ENCODE results near the gene TNFRSF21. TPM values are rescaled to one million over a fixed set of nuclear protein-coding genes. Genes with fewer than 3 reads are reported as not detected.

Gene TNFRSF21
- total RNA-seq, 2 donors from 2014 or later, result 7.4 to 12.1 TPM

GRCh38 chr6:47221565-47221964, 88.1 kb downstream of the TNFRSF21 start:
- H3K27ac ChIP-seq, result no peak overlapping the region
- no peak for TF ChIP-seq CTCF (IDR thresholded peaks at IDR 0.05)
- H3K9me3 ChIP-seq, result no peaks in the 10 kb centered on the region
- H3K4me1 ChIP-seq, result no peaks in the 10 kb centered on the region
- no peak for DNase-seq (ENCODE audit: low spot score)
- H3K36me3 ChIP-seq, result no peaks in the 10 kb centered on the region
- H3K27me3 ChIP-seq, result no peaks in the 10 kb centered on the region
- no peak overlapping the region for H3K4me3 ChIP-seq

DNA sequence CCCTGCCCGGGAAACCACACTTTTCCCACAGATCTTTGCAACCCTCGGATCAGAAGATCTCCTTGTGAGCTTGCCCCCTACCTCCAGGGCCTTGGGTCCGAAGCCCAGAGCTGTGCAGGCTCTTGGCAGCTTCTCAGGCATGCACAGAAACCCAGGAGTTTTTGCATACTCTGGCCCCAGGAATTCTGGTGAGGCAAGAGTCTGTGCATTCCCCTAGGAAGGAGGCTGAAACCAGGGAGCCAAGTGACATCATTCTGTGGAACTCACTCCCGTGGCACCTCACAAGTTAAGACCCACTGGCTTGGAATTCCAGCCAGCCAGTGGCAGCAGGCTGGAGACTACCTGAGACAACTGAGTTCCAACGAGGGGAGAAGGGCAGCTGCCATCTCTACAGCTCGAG, 100.1 kb downstream of the TNFRSF21 start:
- H3K27me3 ChIP-seq, result no peaks in the 10 kb centered on the region
- H3K4me1 ChIP-seq, result no peaks in the 10 kb centered on the region
- H3K9me3 ChIP-seq, result no peaks in the 10 kb centered on the region
- no peaks in the 10 kb centered on the region for H3K36me3 ChIP-seq
- no peak for TF ChIP-seq CTCF (IDR thresholded peaks at IDR 0.05)
- no peak overlapping the region for H3K27ac ChIP-seq
- DNase-seq (ENCODE audit: low spot score), result no peak
- H3K4me3 ChIP-seq, result no peak overlapping the region

DNA sequence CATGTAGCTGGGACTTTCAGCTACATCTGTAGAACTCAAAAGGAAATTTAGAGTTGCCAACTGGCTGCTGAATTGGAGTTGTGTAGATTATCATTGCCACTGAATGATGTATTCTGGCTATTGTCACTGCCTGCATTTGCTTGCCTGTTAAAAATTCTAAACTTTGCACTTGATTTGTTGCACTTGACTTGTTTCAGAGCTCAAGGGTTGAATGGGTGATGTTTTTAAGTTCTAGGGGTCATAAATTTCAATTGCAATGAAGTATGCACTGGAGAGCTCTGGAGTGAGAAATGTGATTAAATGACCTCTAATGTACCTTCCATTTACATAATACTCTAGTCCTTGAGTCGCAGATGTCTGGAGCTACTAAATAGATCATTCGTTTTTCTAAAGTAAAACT, 102.4 kb downstream of the TNFRSF21 start:
- Histone ChIP-seq H3K27ac (no peak overlapping the region), H3K4me3 (no peak overlapping the region), H3K4me1 (no peaks in the 10 kb centered on the region), H3K36me3 (no peaks in the 10 kb centered on the region), H3K27me3 (no peaks in the 10 kb centered on the region), H3K9me3 (no peaks in the 10 kb centered on the region)
- no peak for DNase-seq (ENCODE audit: low spot score)
- no peak for TF ChIP-seq CTCF (IDR thresholded peaks at IDR 0.05)

- no peak for DNase-seq (ENCODE audit: low spot score)
- Histone ChIP-seq H3K36me3 (no peaks in the 10 kb centered on the region), H3K27ac (no peak overlapping the region), H3K4me3 (no peak overlapping the region), H3K4me1 (no peaks in the 10 kb centered on the region), H3K9me3 (no peaks in the 10 kb centered on the region), H3K27me3 (no peaks in the 10 kb centered on the region)
- no peak for TF ChIP-seq CTCF (IDR thresholded peaks at IDR 0.05)
Measured at GRCh38 chr6:47206626-47207025, 103.1 kb downstream of the TNFRSF21 start.

GRCh38 chr6:47203938-47204611, 105.6 kb downstream of the TNFRSF21 start:
- H3K36me3 ChIP-seq, result no peaks in the 10 kb centered on the region
- H3K9me3 ChIP-seq, result no peaks in the 10 kb centered on the region
- no peak overlapping the region for H3K27ac ChIP-seq
- DNase-seq (ENCODE audit: low spot score), result no peak
- H3K4me1 ChIP-seq, result no peaks in the 10 kb centered on the region
- no peak for TF ChIP-seq CTCF (IDR thresholded peaks at IDR 0.05)
- H3K4me3 ChIP-seq, result no peak overlapping the region
- no peaks in the 10 kb centered on the region for H3K27me3 ChIP-seq

Data from right atrium auricular region (tissue), 2 donors.